Amniotic epithelial cell (primary cell): ENCODE results near the gene ZDHHC6.

ENCODE experiments used
- DNase-seq: peaks from one replicate; pipeline ENCODE4 v3.0.0-alpha.2; 2010; ENCODE audit warnings: low read depth

Gene ZDHHC6

GRCh38 chr10:112389271-112389822 lies 57.4 kb downstream of the ZDHHC6 start:
- DNase-seq = no peak

- DNase-seq = no peak
Observed at GRCh38 chr10:112388548-112388947, 58.2 kb downstream of the ZDHHC6 start.

- DNase-seq = peak; percentile 46
Observed at GRCh38 chr10:112388056-112388455, 58.7 kb downstream of the ZDHHC6 start.

- DNase-seq = no peak
Observed at GRCh38 chr10:112385201-112385600, 61.5 kb downstream of the ZDHHC6 start.

- DNase-seq = no peak
Observed at GRCh38 chr10:112384141-112384540, 62.6 kb downstream of the ZDHHC6 start.

- DNase-seq = peak; percentile 90
Observed at GRCh38 chr10:112383325-112383724, 63.4 kb downstream of the ZDHHC6 start.

GRCh38 chr10:112382515-112383235 lies 64.0 kb downstream of the ZDHHC6 start:
- DNase-seq = no peak
